Neural progenitor cell (in vitro differentiated cells): ENCODE measurements around the gene CEP170B. TPM values are rescaled to one million over a fixed set of nuclear protein-coding genes. Genes with fewer than 3 reads are reported as not detected.

Experiments used
- DNase-seq: peaks from one replicate; pipeline ENCODE4 v3.0.0-alpha.2; 2016; ENCODE audit warnings: low spot score
- H2AFZ ChIP-seq: fragments of 200-600 bp; sonication (generic); replicated peaks from 2 replicates; pipeline ENCODE4 v1.6.1; 2016; ENCODE audit warnings: antibody characterized with exemption
- H3F3A ChIP-seq: fragments of 200-600 bp; sonication (generic); 2 replicates; pipeline ENCODE4 v1.6.1; 2016; ENCODE audit warnings: antibody characterized with exemption, low read depth
- H3K27ac ChIP-seq: fragments of 200-600 bp; sonication (generic); 2 replicates; pipeline ENCODE4 v1.5.1; 2016; ENCODE audit warnings: mild to moderate bottlenecking
- H3K27me3 ChIP-seq: fragments of 200-600 bp; sonication (generic); 2 replicates; pipeline ENCODE4 v1.6.1; 2016; ENCODE audit warnings: mild to moderate bottlenecking, moderate library complexity
- H3K36me3 ChIP-seq: fragments of 200-600 bp; sonication (generic); 2 replicates; pipeline ENCODE4 v1.5.1; 2016
- H3K4me1 ChIP-seq: fragments of 200-600 bp; sonication (generic); 2 replicates; pipeline ENCODE4 v1.6.1; 2016; ENCODE audit warnings: mixed run types
- H3K4me2 ChIP-seq: fragments of 200-600 bp; sonication (generic); 2 replicates; pipeline ENCODE4 v1.6.1; 2016
- H3K4me3 ChIP-seq: fragments of 200-600 bp; sonication (generic); 2 replicates; pipeline ENCODE4 v1.5.1; 2016
- H3K79me2 ChIP-seq: fragments of 200-600 bp; sonication (generic); 2 replicates; pipeline ENCODE4 v1.6.1; 2016; ENCODE audit warnings: low read depth
- H3K9ac ChIP-seq: fragments of 200-600 bp; sonication (generic); 2 replicates; pipeline ENCODE4 v1.6.1; 2016
- H3K9me3 ChIP-seq: fragments of 200-600 bp; sonication (generic); 2 replicates; pipeline ENCODE4 v1.5.1; 2016; ENCODE audit warnings: low read depth
- H4K20me1 ChIP-seq: fragments of 200-600 bp; sonication (generic); 2 replicates; pipeline ENCODE4 v1.6.1; 2016; ENCODE audit warnings: low read depth
- H3K27ac Mint-ChIP-seq: 3 replicates; pipeline ENCODE4 v1.8.0; 2021; ENCODE audit warnings: mixed read lengths
- H3K27me3 Mint-ChIP-seq: 2 replicates; pipeline ENCODE4 v1.8.0; 2022; ENCODE audit warnings: low read depth, mild to moderate bottlenecking, inconsistent platforms, moderate library complexity, mixed read lengths; ENCODE audit not compliant: insufficient read depth
- H3K36me3 Mint-ChIP-seq: 3 replicates; pipeline ENCODE4 v1.8.0; 2021; ENCODE audit warnings: mixed read lengths
- H3K4me1 Mint-ChIP-seq: 3 replicates; pipeline ENCODE4 v1.8.0; 2021; ENCODE audit warnings: mixed read lengths
- H3K4me3 Mint-ChIP-seq: 3 replicates; pipeline ENCODE4 v1.8.0; 2021; ENCODE audit warnings: mild to moderate bottlenecking, moderate library complexity, mixed read lengths
- H3K9me3 Mint-ChIP-seq: 3 replicates; pipeline ENCODE4 v1.8.0; 2020; ENCODE audit warnings: mixed read lengths
- EZH2 ChIP-seq: fragments of 200-600 bp; sonication (generic); IDR thresholded peaks from 2 replicates; pipeline ENCODE4 v1.6.1; 2017; ENCODE audit warnings: antibody characterized with exemption, mild to moderate bottlenecking, moderate library complexity
- EZH2phosphoT487 ChIP-seq: fragments of 200-600 bp; sonication (generic); IDR thresholded peaks from 2 replicates; pipeline ENCODE4 v1.6.1; 2017; ENCODE audit warnings: antibody characterized with exemption
- total RNA-seq: library from RNA; depleted of rRNA; stranded (reverse); fragments of >200 nt; gene quantifications from 2 replicates; pipeline ENCODE4 v1.2.3, GENCODE V29; 2015; ENCODE audit warnings: low replicate concordance
- TF ChIP-seq, protein P1 (sequence below): fragments of 200-600 bp; sonication (generic); IDR thresholded peaks from 2 replicates; pipeline ENCODE4 v1.5.1; 2017; ENCODE audit warnings: antibody characterized with exemption, mild to moderate bottlenecking

The CEP170B gene
- total RNA-seq, 1 donor from 2014 or later: 3.0 TPM

DNA sequence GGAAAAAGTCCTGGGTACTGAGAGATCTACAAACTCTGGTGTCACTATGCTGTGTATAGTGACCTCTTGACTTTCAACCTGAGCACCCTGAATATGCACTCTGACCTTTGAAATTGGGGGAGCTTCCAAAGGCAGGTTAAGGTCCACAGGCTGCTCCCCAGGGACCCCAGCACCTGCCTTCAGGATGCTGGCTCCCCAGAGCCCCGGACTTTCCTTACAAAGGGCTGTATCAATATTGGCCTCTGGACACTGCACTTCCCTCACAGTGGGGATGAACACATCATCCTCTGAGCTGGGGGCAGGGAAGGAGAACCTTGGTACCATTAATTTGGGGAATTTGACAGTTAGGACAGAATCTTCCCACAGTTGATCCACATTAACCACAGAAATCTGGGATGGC lies 73.9 kb downstream of the CEP170B start:
- no peaks in the 10 kb centered on the region for H3K36me3 ChIP-seq
- H3F3A ChIP-seq: peaks cover 8% of the 10 kb centered on the region
- Mint-ChIP-seq H3K9me3 (peaks cover 11% of the 10 kb centered on the region), H3K4me1 (peaks cover 4% of the 10 kb centered on the region), H3K36me3 (no peaks in the 10 kb centered on the region), H3K4me3 (no peak overlapping the region), H3K27me3 (peaks cover 21% of the 10 kb centered on the region), H3K27ac (no peak overlapping the region)
- no peaks in the 10 kb centered on the region for H4K20me1 ChIP-seq
- H3K4me1 ChIP-seq: no peaks in the 10 kb centered on the region
- H3K4me2 ChIP-seq: no peak overlapping the region
- H3K9me3 ChIP-seq: no peaks in the 10 kb centered on the region
- H3K4me3 ChIP-seq: no peak overlapping the region
- TF ChIP-seq, protein P1, sequence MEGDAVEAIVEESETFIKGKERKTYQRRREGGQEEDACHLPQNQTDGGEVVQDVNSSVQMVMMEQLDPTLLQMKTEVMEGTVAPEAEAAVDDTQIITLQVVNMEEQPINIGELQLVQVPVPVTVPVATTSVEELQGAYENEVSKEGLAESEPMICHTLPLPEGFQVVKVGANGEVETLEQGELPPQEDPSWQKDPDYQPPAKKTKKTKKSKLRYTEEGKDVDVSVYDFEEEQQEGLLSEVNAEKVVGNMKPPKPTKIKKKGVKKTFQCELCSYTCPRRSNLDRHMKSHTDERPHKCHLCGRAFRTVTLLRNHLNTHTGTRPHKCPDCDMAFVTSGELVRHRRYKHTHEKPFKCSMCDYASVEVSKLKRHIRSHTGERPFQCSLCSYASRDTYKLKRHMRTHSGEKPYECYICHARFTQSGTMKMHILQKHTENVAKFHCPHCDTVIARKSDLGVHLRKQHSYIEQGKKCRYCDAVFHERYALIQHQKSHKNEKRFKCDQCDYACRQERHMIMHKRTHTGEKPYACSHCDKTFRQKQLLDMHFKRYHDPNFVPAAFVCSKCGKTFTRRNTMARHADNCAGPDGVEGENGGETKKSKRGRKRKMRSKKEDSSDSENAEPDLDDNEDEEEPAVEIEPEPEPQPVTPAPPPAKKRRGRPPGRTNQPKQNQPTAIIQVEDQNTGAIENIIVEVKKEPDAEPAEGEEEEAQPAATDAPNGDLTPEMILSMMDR: no peak
- TF ChIP-seq EZH2phosphoT487: no peak
- no peak for TF ChIP-seq EZH2
- no peak overlapping the region for H3K9ac ChIP-seq
- H3K27me3 ChIP-seq: peaks cover 66% of the 10 kb centered on the region
- no peak for DNase-seq
- no peak overlapping the region for H2AFZ ChIP-seq
- H3K79me2 ChIP-seq: no peaks in the 10 kb centered on the region
- H3K27ac ChIP-seq: no peak overlapping the region

DNA sequence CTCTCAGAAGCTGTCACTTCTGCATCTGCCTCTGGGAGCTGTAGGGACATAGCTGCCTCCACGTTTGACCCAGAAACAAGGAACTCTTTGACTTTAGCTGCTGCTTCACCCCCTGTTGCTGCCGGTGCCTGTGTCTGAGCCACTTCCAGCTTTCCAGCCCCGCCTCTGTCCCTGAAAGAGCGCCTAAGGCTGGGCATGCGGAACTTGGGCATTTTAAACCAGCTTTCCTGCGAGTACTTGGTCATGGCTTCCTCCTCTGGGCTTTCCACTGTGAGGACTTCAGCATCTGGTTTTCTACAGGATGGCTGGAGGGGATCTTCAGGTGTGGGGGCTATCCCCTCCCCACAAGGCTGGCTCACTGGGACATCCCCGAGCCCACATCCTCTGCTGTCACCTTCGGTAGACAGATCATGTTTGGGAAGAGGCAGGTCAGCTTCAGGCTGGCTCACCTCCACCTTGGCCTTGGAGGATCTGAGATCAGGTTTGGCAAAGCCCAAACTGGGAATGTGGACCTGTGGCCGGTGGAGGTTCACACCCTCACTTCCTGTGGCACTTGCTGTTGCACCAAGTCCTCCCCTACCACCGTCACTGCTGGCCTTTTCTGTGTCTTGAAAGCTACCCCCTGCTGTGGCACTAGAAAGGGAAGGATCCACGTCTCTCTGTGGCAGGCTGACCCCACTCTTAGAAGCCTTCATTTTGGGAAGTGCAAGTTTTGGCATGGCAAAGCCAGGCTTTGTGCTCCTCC lies 74.8 kb downstream of the CEP170B start:
- H3K4me1 ChIP-seq: no peaks in the 10 kb centered on the region
- no peak overlapping the region for H3K4me2 ChIP-seq
- H3K27me3 ChIP-seq: peaks cover 57% of the 10 kb centered on the region
- H3K4me3 ChIP-seq: no peak overlapping the region
- Mint-ChIP-seq H3K9me3 (peaks cover 11% of the 10 kb centered on the region), H3K36me3 (no peaks in the 10 kb centered on the region), H3K4me1 (no peaks in the 10 kb centered on the region), H3K27me3 (peaks cover 13% of the 10 kb centered on the region), H3K27ac (no peak overlapping the region), H3K4me3 (no peak overlapping the region)
- no peaks in the 10 kb centered on the region for H3K79me2 ChIP-seq
- H4K20me1 ChIP-seq: no peaks in the 10 kb centered on the region
- H3K27ac ChIP-seq: no peak overlapping the region
- no peak overlapping the region for H2AFZ ChIP-seq
- DNase-seq: no peak
- H3F3A ChIP-seq: peaks cover 3% of the 10 kb centered on the region
- no peaks in the 10 kb centered on the region for H3K36me3 ChIP-seq
- H3K9me3 ChIP-seq: no peaks in the 10 kb centered on the region
- TF ChIP-seq EZH2: no peak
- TF ChIP-seq EZH2phosphoT487: no peak
- TF ChIP-seq, protein P1: no peak
- H3K9ac ChIP-seq: no peak overlapping the region

DNA sequence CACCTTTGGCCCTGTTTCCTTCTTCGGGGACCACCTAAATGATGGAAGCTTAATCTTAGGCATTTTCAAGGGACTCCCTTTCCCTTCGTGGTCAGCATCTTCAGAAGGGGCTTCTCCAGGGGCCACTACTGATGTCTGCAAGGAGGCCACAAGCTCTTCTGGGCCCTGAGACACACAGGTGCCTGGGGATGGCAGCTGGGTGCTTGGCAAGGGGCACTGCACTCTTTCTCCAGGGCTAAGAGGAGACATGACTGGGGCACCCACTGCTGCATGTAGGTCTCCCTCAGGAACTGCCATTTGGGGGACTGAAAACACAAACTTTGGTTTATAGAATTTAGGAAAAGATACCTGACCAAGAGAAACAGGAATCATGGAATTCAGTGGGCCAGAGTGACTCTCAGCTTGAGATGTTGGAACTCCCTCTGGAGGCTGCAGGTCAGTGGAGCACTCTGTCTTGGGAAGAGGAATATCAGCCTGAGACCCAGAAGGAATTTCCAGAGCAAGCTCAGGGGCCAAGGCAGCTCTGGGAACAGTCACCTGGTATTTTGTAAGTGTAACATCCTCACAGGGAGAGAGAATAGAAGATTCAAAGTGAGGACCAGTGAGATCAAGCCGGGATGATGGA lies 75.6 kb downstream of the CEP170B start:
- Histone ChIP-seq H3K36me3 (no peaks in the 10 kb centered on the region), H3K27me3 (peaks cover 49% of the 10 kb centered on the region), H3K9me3 (no peaks in the 10 kb centered on the region), H3K79me2 (no peaks in the 10 kb centered on the region), H4K20me1 (no peaks in the 10 kb centered on the region), H3K9ac (no peak overlapping the region), H3K4me1 (no peaks in the 10 kb centered on the region), H3K4me3 (no peak overlapping the region), H3K27ac (no peak overlapping the region), H2AFZ (no peak overlapping the region), H3K4me2 (no peak overlapping the region), H3F3A (no peaks in the 10 kb centered on the region)
- Mint-ChIP-seq H3K9me3 (peaks cover 11% of the 10 kb centered on the region), H3K4me1 (no peaks in the 10 kb centered on the region), H3K27me3 (peaks cover 11% of the 10 kb centered on the region), H3K27ac (peak overlapping the region; percentile 60), H3K36me3 (no peaks in the 10 kb centered on the region), H3K4me3 (peak overlapping the region; percentile 55)
- TF ChIP-seq EZH2phosphoT487: no peak
- TF ChIP-seq, protein P1: peak; percentile 39
- peak; percentile 32 for DNase-seq
